ENCODE results near the gene DCDC2.

DCDC2 gene

DNA sequence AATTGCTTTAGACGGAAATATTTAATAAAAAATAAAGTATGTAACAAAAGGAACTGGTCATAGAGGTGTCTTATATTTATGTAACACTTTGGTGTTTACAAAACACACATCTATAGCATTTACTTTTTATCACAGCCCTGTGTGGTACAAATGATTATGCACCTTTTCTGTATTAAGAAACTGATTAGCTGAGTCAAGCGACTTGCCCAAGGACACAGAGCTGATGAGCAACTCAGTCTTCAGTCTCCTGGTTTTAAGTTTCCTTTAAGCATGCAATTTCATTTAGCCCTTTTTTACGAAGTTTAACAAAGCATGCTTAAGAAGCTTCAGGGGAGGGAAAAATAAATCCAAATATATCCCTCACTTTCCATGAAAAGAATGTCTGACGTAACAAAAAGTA lies 2.5 kb downstream of the DCDC2 start:
- DNase-seq (ENCODE audit: low spot score): no peak
- TF ChIP-seq, protein P1, sequence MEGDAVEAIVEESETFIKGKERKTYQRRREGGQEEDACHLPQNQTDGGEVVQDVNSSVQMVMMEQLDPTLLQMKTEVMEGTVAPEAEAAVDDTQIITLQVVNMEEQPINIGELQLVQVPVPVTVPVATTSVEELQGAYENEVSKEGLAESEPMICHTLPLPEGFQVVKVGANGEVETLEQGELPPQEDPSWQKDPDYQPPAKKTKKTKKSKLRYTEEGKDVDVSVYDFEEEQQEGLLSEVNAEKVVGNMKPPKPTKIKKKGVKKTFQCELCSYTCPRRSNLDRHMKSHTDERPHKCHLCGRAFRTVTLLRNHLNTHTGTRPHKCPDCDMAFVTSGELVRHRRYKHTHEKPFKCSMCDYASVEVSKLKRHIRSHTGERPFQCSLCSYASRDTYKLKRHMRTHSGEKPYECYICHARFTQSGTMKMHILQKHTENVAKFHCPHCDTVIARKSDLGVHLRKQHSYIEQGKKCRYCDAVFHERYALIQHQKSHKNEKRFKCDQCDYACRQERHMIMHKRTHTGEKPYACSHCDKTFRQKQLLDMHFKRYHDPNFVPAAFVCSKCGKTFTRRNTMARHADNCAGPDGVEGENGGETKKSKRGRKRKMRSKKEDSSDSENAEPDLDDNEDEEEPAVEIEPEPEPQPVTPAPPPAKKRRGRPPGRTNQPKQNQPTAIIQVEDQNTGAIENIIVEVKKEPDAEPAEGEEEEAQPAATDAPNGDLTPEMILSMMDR (IDR thresholded peaks at IDR 0.05; ENCODE audit: extremely low read depth, insufficient read depth, missing control alignments): no peak
- in situ Hi-C loops (cut with MboI; ENCODE audit: low pct_unique_long_range_greater_than_20kb, low sequenced_read_pairs, unreplicated experiment): no loop called here

DNA sequence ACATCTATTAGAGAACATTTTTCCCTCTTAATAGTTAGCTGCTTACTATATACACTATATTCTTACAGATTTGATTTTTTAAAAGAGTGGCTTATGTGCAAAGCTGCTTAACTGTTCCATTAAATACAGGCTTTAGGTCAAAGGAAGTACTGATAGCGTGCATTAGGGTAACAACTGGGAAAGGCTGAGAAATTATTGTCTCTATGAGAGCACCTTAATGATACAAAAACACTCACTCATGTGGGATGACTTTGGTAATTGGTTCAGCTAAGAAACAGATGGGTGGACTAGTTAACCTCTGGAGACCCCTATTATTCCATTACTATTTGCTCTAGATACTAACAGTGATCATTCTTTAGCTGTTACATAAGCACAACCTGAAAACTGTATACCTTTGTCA lies 4.0 kb downstream of the DCDC2 start:
- TF ChIP-seq, protein P1 (IDR thresholded peaks at IDR 0.05; ENCODE audit: extremely low read depth, insufficient read depth, missing control alignments): no peak
- no peak for DNase-seq (ENCODE audit: low spot score)
- in situ Hi-C loops (cut with MboI; ENCODE audit: low pct_unique_long_range_greater_than_20kb, low sequenced_read_pairs, unreplicated experiment): no loop called here

DNA sequence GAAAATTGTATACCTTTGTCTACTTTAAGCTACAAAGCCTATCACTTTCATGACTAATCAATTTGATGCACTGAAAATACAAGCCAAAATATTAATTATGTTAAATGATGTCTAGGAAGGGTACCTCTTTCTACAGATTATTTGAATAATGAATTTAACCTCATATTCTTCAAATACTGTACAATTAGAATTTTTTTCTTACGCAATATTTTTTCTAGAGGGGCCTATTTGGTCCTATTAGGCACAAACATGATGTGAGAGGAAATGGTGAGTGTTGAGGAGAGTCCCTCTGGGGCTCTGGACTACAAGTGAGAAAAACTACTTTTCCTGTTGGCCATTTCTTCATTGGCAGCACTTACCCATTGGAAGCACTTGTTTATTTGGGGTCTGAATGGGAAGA lies 5.4 kb downstream of the DCDC2 start:
- in situ Hi-C loops (cut with MboI; ENCODE audit: low pct_unique_long_range_greater_than_20kb, low sequenced_read_pairs, unreplicated experiment): no loop called here
- no peak for DNase-seq (ENCODE audit: low spot score)
- TF ChIP-seq, protein P1 (IDR thresholded peaks at IDR 0.05; ENCODE audit: extremely low read depth, insufficient read depth, missing control alignments): no peak

DNA sequence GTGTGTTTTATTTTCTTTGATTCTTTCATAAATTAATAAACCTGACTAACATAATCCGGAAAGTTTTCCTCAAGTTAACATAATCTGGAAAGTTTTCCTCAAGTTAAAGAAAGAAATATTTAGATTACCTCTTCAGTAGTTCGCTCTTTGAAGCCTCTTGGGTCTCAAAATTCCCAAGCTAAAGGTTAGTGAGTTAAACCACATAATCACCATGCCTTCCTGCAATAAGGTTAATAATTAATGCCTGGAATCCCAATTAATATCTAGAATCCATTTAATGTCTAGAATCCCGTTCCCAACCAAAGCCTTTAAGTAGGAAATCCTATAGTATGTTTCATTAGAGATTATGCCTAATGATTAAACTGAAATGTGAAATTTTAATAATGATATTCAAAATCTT lies 12.9 kb downstream of the DCDC2 start:
- in situ Hi-C loops (cut with MboI; ENCODE audit: low pct_unique_long_range_greater_than_20kb, low sequenced_read_pairs, unreplicated experiment): loop anchor here (25.0 kb wide), 1 partner anchor 108 kb away; no protein-coding TSS in a partner anchor
- DNase-seq (ENCODE audit: low spot score): no peak
- TF ChIP-seq, protein P1 (IDR thresholded peaks at IDR 0.05; ENCODE audit: extremely low read depth, insufficient read depth, missing control alignments): no peak

- TF ChIP-seq, protein P1 (IDR thresholded peaks at IDR 0.05; ENCODE audit: extremely low read depth, insufficient read depth, missing control alignments): no peak
- in situ Hi-C loops (cut with MboI; ENCODE audit: low pct_unique_long_range_greater_than_20kb, low sequenced_read_pairs, unreplicated experiment): loop anchor here (25.0 kb wide), 1 partner anchor 104 kb away; no protein-coding TSS in a partner anchor
- DNase-seq (ENCODE audit: low spot score): no peak
Measured at GRCh38 chr6:24340998-24341938, 16.6 kb downstream of the DCDC2 start.

DNA sequence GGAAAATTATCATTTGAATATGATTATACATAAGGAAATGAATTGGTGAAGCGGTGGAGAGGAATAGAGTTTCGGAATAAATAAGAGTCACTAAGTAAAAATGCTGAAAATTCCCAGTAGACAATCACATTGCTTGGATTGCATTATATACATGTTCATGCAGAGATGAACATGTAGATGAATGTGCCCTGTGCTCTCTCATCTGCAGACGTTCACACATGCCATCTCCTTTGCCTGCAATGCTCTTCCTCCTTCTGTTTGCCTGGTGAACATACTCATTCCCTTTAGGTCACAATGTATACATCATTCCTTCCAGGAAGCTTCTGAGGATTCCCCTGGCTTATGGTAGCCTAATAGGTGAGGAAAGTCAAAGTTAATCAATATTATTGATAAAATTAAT lies 17.9 kb downstream of the DCDC2 start:
- DNase-seq (ENCODE audit: low spot score): no peak
- in situ Hi-C loops (cut with MboI; ENCODE audit: low pct_unique_long_range_greater_than_20kb, low sequenced_read_pairs, unreplicated experiment): loop anchor here (25.0 kb wide), 1 partner anchor 103 kb away; no protein-coding TSS in a partner anchor
- TF ChIP-seq, protein P1 (IDR thresholded peaks at IDR 0.05; ENCODE audit: extremely low read depth, insufficient read depth, missing control alignments): no peak

Measured in GM13977 (cell line).